K562 (cell line): ENCODE data around the gene LRRC25. TPM values are rescaled to one million over a fixed set of nuclear protein-coding genes. Genes with fewer than 3 reads are reported as not detected.

Experiments used
- CTCFL ChIP-seq: IDR thresholded peaks from 2 replicates; pipeline ENCODE4 v1.6.1; 2011; ENCODE audit warnings: borderline replicate concordance, low read depth, mild to moderate bottlenecking, moderate library complexity, low read length; ENCODE audit not compliant: insufficient read depth, poor library complexity, severe bottlenecking
- DLX4 ChIP-seq: fragments of 250-450 bp; sonication (Bioruptor Pico); IDR thresholded peaks from 2 replicates; pipeline ENCODE4 v1.6.1; 2021; ENCODE audit warnings: mild to moderate bottlenecking
- GABPA ChIP-seq: fragments of 200-800 bp; sonication (Bioruptor generic); conservative IDR thresholded peaks from 2 replicates; pipeline ENCODE4 v1.6.1; 2016; ENCODE audit warnings: low read depth, missing genetic modification characterization, missing compliant biosample characterization
- JUND ChIP-seq, 2 experiments: IDR thresholded peaks; 2 replicates in 1 of 2; 3 replicates in 1 of 2; pipeline ENCODE4 v1.6.1; 2011; ENCODE audit warnings: borderline replicate concordance in 2 of 2, low read depth in 2 of 2, low read length in 2 of 2, improper control_type of control experiment in 1 of 2, missing biosample characterization in 1 of 2, missing genetic modification characterization in 1 of 2, missing genetic modification reagents in 1 of 2
- LEF1 ChIP-seq: fragments of 450-650 bp; IDR thresholded peaks from 2 replicates; pipeline ENCODE4 v1.6.1; 2016; ENCODE audit warnings: mild to moderate bottlenecking
- ZNF282 ChIP-seq: sonication (generic); formaldehyde crosslinking; IDR thresholded peaks from 2 replicates; pipeline ENCODE4 v1.8.1; 2023; ENCODE audit warnings: missing genetic modification reagents
- ZNF395 ChIP-seq: fragments of 200-800 bp; sonication (Bioruptor generic); IDR thresholded peaks from 2 replicates; pipeline ENCODE4 v1.6.1; 2017; ENCODE audit warnings: missing genetic modification characterization, missing compliant biosample characterization
- ZNF79 ChIP-seq: fragments of 250-450 bp; sonication (Bioruptor Pico); IDR thresholded peaks from 2 replicates; pipeline ENCODE4 v1.4.0; 2020; ENCODE audit warnings: low read depth, mild to moderate bottlenecking, moderate library complexity
- polyA plus RNA-seq, 8 experiments: library from polyadenylated mRNA; depleted of rRNA in 4 of 8; stranded (reverse) in 5 of 8; unstranded in 3 of 8; fragments of >200 nt; fragmentation: Nextera tagmentation in 2 of 8; fragmentation: Illumina TruSeq in 1 of 8; extraction: Ambion mirVana in 2 of 8; extraction: Trizol in 1 of 8; gene quantifications; 2 replicates each; pipeline versions ENCODE4 v1.2.1 to v1.2.3, GENCODE V29; 2011 to 2014; ENCODE audit warnings: inconsistent platforms in 1 of 8, missing spikeins in 1 of 8
- total RNA-seq, 7 experiments: library from RNA; depleted of rRNA in 6 of 7; stranded (reverse); fragments of >200 nt in 6 of 7; fragmentation: Illumina TruSeq in 2 of 7; extraction: Trizol in 2 of 7; gene quantifications; 2 replicates each; pipeline versions ENCODE4 v1.2.1 to v1.2.3, GENCODE V29; 2011 to 2021; ENCODE audit warnings: low replicate concordance in 1 of 7
- TF ChIP-seq, protein P1 (sequence below), 2 experiments: fragments of 450-650 bp in 1 of 2; sonication (generic) in 1 of 2; formaldehyde crosslinking in 1 of 2; IDR thresholded peaks; 2 replicates each; pipeline versions ENCODE4 v1.7.1 to v1.9.0; 2016 to 2022; ENCODE audit warnings: inconsistent platforms in 1 of 2, mild to moderate bottlenecking in 1 of 2, missing genetic modification reagents in 1 of 2
- TF ChIP-seq, protein P2 (sequence below): fragments of 250-450 bp; sonication (Bioruptor Pico); IDR thresholded peaks from 2 replicates; pipeline ENCODE4 v1.4.0; 2020

LRRC25 gene
- total and polyA plus RNA-seq, 9 of the 15 experiments (the other 6 are each of a cell fraction or from before 2014, with no cell fraction given): 0.07 to 0.36 (median 0.10) TPM; not detected in 3

DNA sequence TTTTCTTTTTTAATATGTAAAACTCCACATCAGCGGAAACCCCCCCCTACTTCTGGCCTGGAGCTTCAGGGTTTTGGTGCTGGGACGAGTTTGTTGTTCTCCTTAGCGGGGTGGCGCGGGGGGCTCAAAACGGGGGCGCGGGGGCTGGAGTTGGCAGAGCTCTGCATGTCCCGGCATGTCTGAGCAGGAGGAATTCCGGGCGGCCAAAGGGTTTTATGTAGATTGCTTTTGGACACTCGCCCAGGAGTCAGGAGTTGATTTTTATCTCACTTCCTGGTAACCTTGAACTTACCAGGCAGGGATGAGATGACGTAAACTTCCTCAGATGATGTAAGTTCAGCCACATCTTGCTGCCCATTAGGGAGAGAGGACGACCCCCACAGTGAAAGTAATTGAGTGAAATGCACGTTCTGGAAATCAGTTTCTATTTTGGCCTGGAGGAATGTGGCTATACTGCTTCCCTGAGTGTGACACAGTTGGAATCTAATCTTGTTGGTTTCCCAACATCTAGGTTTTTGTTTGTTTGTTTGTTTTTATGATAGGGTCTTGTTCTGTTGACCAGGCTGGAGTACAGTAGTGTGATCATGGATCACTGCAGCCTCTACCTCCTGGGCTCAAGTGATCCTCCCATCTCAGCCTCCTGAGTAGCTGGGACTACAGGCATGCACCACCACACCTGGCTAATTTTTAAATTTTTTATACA lies 32.4 kb downstream of the LRRC25 start (continued):
- TF ChIP-seq CTCFL: no peak
- TF ChIP-seq GABPA: peak; percentile 79
- no peak for TF ChIP-seq ZNF282
- TF ChIP-seq ZNF79: 0 out of 2 replicates have a peak, but pooled peaks have one; percentile 23
- peak; percentile 82; the same call in 1 of the 2 replicates for TF ChIP-seq ZNF395
- TF ChIP-seq, protein P1, sequence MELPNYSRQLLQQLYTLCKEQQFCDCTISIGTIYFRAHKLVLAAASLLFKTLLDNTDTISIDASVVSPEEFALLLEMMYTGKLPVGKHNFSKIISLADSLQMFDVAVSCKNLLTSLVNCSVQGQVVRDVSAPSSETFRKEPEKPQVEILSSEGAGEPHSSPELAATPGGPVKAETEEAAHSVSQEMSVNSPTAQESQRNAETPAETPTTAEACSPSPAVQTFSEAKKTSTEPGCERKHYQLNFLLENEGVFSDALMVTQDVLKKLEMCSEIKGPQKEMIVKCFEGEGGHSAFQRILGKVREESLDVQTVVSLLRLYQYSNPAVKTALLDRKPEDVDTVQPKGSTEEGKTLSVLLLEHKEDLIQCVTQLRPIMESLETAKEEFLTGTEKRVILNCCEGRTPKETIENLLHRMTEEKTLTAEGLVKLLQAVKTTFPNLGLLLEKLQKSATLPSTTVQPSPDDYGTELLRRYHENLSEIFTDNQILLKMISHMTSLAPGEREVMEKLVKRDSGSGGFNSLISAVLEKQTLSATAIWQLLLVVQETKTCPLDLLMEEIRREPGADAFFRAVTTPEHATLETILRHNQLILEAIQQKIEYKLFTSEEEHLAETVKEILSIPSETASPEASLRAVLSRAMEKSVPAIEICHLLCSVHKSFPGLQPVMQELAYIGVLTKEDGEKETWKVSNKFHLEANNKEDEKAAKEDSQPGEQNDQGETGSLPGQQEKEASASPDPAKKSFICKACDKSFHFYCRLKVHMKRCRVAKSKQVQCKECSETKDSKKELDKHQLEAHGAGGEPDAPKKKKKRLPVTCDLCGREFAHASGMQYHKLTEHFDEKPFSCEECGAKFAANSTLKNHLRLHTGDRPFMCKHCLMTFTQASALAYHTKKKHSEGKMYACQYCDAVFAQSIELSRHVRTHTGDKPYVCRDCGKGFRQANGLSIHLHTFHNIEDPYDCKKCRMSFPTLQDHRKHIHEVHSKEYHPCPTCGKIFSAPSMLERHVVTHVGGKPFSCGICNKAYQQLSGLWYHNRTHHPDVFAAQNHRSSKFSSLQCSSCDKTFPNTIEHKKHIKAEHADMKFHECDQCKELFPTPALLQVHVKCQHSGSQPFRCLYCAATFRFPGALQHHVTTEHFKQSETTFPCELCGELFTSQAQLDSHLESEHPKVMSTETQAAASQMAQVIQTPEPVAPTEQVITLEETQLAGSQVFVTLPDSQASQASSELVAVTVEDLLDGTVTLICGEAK (IDR thresholded peaks at IDR 0.05): peak; percentile 52; the same call in 1 of the 2 replicates
- TF ChIP-seq, protein P1 (CRISPR knock-in tag; IDR thresholded peaks at IDR 0.05): no peak
- peak; percentile 78 for TF ChIP-seq LEF1
- TF ChIP-seq, protein P2, sequence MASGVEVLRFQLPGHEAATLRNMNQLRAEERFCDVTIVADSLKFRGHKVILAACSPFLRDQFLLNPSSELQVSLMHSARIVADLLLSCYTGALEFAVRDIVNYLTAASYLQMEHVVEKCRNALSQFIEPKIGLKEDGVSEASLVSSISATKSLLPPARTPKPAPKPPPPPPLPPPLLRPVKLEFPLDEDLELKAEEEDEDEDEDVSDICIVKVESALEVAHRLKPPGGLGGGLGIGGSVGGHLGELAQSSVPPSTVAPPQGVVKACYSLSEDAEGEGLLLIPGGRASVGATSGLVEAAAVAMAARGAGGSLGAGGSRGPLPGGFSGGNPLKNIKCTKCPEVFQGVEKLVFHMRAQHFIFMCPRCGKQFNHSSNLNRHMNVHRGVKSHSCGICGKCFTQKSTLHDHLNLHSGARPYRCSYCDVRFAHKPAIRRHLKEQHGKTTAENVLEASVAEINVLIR: peak; percentile 62
- TF ChIP-seq JUND (IDR thresholded peaks at IDR 0.05; ENCODE audit: borderline replicate concordance, low read depth, low read length): peak; percentile 99
- peak; percentile 98 for TF ChIP-seq JUND (tag; IDR thresholded peaks at IDR 0.05; ENCODE audit: borderline replicate concordance, low read depth, low read length)
- no peak for TF ChIP-seq DLX4 (CRISPR knock-in tag)
